ENCODE measurements around the gene INTS12.
"Not testable (repeated sequence)": the region's sequence is repeated elsewhere in the genome, so short reads cannot be mapped to it uniquely, and the experiment has no call there.

Gene INTS12

DNA sequence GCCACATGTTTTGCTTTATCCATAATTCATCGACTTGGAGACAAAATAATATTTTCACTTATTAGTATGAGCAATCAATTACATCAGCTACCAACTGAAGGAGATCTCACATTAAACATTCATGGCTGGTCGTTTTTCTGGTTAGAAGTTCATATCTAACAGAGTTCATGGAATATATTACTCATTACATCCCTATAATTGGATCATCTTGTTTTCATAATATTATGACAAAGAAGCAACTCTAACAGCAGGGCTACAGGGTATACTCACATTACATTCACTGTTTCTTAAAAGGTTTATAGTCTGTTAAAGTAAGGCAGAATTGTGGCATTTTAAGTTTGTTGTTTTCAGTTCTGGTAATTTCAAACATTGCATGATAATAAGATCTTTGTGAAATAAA, 33.1 kb upstream of the INTS12 start:
- TF ChIP-seq, protein P1, sequence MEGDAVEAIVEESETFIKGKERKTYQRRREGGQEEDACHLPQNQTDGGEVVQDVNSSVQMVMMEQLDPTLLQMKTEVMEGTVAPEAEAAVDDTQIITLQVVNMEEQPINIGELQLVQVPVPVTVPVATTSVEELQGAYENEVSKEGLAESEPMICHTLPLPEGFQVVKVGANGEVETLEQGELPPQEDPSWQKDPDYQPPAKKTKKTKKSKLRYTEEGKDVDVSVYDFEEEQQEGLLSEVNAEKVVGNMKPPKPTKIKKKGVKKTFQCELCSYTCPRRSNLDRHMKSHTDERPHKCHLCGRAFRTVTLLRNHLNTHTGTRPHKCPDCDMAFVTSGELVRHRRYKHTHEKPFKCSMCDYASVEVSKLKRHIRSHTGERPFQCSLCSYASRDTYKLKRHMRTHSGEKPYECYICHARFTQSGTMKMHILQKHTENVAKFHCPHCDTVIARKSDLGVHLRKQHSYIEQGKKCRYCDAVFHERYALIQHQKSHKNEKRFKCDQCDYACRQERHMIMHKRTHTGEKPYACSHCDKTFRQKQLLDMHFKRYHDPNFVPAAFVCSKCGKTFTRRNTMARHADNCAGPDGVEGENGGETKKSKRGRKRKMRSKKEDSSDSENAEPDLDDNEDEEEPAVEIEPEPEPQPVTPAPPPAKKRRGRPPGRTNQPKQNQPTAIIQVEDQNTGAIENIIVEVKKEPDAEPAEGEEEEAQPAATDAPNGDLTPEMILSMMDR (IDR thresholded peaks at IDR 0.05) = no peak
- no peak for DNase-seq
- H3K4me1 Mint-ChIP-seq = no peaks in the 10 kb centered on the region
- peaks cover 66% of the 10 kb centered on the region for H3K36me3 Mint-ChIP-seq (ENCODE audit: low read depth)
- no peak overlapping the region for H3K27ac Mint-ChIP-seq
- peaks cover 28% of the 10 kb centered on the region for H3K9me3 Mint-ChIP-seq
- H3K4me3 Mint-ChIP-seq = no peak overlapping the region
- no peaks in the 10 kb centered on the region for H3K27me3 Mint-ChIP-seq (ENCODE audit: low read depth, poor library complexity)

DNA sequence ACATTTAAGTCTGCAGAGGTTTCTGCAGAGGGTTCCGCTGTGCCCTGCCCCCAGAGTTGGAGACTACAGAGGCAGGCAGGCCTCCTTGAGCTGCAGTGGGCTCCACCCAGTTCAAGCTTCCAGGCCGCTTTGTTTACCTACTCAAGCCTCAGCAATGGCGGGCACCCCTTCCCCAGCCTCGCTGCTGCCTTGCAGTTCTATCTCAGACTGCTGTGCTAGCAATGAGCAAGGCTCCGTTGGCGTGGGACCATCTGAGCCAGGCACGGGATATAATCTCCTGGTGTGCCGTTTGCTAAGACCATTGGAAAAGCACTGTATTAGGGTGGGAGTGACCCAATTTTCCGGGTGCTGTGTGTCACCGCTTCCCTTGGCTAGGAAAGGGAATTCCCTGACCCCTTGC, 26.7 kb upstream of the INTS12 start:
- not testable (repeated sequence) for DNase-seq; H3K4me1 Mint-ChIP-seq; H3K27me3 Mint-ChIP-seq (ENCODE audit: low read depth, poor library complexity); H3K27ac Mint-ChIP-seq; H3K4me3 Mint-ChIP-seq
- peaks cover 90% of the 10 kb centered on the region for H3K9me3 Mint-ChIP-seq
- H3K36me3 Mint-ChIP-seq (ENCODE audit: low read depth) = peaks cover 97% of the 10 kb centered on the region

DNA sequence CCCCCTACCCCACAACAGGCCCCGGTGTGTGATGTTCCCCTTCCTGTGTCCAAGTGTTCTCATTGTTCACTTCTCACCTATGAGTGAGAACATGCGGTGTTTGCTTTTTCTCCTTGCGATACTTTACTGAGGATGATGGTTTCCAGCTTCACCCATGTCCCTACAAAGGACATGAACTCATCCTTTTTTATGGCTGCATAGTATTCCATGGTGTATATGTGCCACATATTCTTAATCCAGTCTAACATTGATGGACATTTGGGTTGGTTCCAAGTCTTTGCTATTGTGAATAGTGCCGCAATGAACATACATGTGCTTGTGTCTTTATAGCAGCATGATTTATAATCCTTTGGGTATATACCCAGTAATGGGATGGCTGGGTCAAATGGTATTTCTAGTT, 21.4 kb upstream of the INTS12 start:
- H3K27me3 Mint-ChIP-seq (ENCODE audit: low read depth, poor library complexity); H3K4me1 Mint-ChIP-seq; H3K27ac Mint-ChIP-seq; H3K4me3 Mint-ChIP-seq; DNase-seq: not testable (repeated sequence)
- Mint-ChIP-seq H3K36me3 (ENCODE audit: low read depth) (peaks cover 94% of the 10 kb centered on the region), H3K9me3 (peaks cover 64% of the 10 kb centered on the region)

DNA sequence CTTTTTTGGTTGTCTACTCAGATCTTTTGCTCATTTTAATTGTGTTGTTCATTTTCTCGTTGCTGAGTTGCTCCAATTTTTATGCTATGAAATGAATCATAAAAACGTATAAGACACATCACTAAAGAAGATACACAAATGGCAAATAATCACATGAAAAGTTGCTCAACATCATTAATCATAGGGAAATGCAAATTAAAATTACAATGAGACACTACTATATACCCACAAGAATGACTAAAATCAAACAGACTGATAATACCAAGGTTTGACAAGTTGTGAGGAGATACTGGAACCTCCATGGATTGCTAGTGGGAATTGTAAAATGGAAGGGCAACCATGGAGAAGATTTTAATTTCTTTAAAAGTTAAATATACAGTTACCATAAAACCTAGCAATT, 17.1 kb upstream of the INTS12 start:
- peaks cover 23% of the 10 kb centered on the region for H3K9me3 Mint-ChIP-seq
- H3K36me3 Mint-ChIP-seq (ENCODE audit: low read depth) = peaks cover 65% of the 10 kb centered on the region
- no peak for DNase-seq
- no peak overlapping the region for H3K27ac Mint-ChIP-seq
- no peaks in the 10 kb centered on the region for H3K27me3 Mint-ChIP-seq (ENCODE audit: low read depth, poor library complexity)
- H3K4me3 Mint-ChIP-seq = no peak overlapping the region
- H3K4me1 Mint-ChIP-seq = no peaks in the 10 kb centered on the region
- TF ChIP-seq, protein P1 (IDR thresholded peaks at IDR 0.05) = no peak

DNA sequence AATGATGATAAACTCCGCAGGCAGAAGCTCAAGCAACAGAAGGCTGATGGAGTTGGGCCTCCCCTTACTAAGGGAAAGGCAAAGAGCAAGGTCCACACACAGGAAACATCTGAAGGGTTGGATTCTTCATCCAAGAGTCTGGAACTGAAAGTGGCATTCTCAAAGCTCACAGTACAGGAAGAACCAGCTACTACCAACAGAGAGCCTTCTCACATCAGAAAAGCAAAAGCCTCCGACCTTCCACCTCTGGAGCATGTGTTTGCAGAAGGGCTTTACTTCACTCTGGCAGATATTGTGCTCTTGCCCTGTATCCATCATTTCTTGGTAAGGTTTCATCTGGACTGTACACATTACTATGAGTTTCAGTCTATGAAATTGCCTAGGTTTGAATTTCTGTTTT, 10.7 kb upstream of the INTS12 start:
- TF ChIP-seq, protein P1 (IDR thresholded peaks at IDR 0.05) = no peak
- DNase-seq = no peak
- Mint-ChIP-seq H3K4me1 (no peaks in the 10 kb centered on the region), H3K27ac (peak overlapping the region; percentile 22), H3K36me3 (ENCODE audit: low read depth) (peaks cover 50% of the 10 kb centered on the region), H3K9me3 (peaks cover 7% of the 10 kb centered on the region), H3K4me3 (no peak overlapping the region), H3K27me3 (ENCODE audit: low read depth, poor library complexity) (no peaks in the 10 kb centered on the region)

DNA sequence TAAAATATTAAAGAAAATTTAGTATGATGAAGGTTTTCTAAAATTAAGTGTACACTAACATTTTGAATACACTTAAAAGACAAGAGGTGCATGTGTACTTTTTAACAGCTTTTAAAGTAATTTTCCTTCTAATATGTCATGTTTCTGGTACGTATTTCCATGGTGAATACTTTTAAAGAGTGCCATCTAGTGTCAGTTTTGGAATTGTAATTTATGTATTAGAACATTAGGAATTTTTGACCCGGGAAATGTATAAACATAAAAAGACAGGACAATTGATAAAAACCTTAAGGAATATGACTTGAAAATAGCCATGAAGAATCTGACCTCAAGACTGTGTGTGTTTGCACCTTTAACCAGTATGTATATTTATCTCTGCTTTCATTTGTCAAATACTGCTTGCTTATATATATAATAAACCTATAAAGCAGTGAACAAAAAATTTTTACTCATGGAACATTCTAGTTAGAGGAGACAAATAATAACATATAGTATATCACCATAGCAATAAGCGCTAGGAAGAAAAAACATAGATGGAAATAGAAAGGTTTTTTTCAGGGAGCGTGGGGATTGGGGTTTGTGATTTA, 7.3 kb upstream of the INTS12 start:
- peak overlapping the region; percentile 54 for H3K27ac Mint-ChIP-seq
- H3K4me1 Mint-ChIP-seq = peaks cover 2% of the 10 kb centered on the region
- no peak for DNase-seq
- TF ChIP-seq, protein P1 (IDR thresholded peaks at IDR 0.05) = peak; percentile 23
- H3K27me3 Mint-ChIP-seq (ENCODE audit: low read depth, poor library complexity) = no peaks in the 10 kb centered on the region
- H3K9me3 Mint-ChIP-seq = peaks cover 7% of the 10 kb centered on the region
- no peak overlapping the region for H3K4me3 Mint-ChIP-seq
- peaks cover 41% of the 10 kb centered on the region for H3K36me3 Mint-ChIP-seq (ENCODE audit: low read depth)

DNA sequence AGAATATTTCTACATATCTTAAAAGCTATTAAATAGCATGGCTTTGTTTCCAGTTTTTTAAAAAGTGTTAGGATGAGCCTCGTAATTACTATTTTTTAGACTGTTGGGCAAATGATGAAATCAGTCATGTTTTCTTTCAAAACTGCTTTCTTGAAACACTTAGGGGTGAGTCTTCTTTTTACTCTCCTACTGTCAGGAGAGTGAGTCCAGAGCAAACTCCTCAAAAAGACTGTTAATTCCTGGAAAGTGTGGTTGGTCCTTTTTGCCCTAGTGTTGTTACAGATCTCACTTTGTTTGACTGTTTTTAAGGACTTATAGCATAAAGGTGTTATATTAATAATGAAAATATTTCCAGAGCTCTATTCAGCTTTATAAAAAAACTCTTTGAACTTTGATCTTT, 6.4 kb upstream of the INTS12 start:
- no peak overlapping the region for H3K27ac Mint-ChIP-seq

More for the DNA sequence above, 6.4 kb upstream of the INTS12 start:
- peaks cover 8% of the 10 kb centered on the region for H3K4me1 Mint-ChIP-seq
- DNase-seq = no peak
- peaks cover 7% of the 10 kb centered on the region for H3K9me3 Mint-ChIP-seq
- H3K4me3 Mint-ChIP-seq = no peak overlapping the region
- H3K36me3 Mint-ChIP-seq (ENCODE audit: low read depth) = peaks cover 34% of the 10 kb centered on the region
- no peaks in the 10 kb centered on the region for H3K27me3 Mint-ChIP-seq (ENCODE audit: low read depth, poor library complexity)
- TF ChIP-seq, protein P1 (IDR thresholded peaks at IDR 0.05) = no peak
